ENCODE results near the gene CARD14.
A peak's percentile ranks its signal among the peaks of the same experiment; 100 is the strongest.

- TF ChIP-seq CTCF (conservative IDR thresholded peaks at IDR 0.05; ENCODE audit: low read depth in 2 of 2): 0 out of 4 replicates have a peak, but pooled peaks of 1 of the 2 experiments have one; percentile 6
- TF ChIP-seq POLR2AphosphoS5 (IDR thresholded peaks at IDR 0.05; ENCODE audit: low read depth): no peak
- TF ChIP-seq EZH2 (IDR thresholded peaks at IDR 0.05; ENCODE audit: low read depth, unreplicated experiment): no peak
- TF ChIP-seq ETS1 (IDR thresholded peaks at IDR 0.05): no peak
- TF ChIP-seq, protein P1, sequence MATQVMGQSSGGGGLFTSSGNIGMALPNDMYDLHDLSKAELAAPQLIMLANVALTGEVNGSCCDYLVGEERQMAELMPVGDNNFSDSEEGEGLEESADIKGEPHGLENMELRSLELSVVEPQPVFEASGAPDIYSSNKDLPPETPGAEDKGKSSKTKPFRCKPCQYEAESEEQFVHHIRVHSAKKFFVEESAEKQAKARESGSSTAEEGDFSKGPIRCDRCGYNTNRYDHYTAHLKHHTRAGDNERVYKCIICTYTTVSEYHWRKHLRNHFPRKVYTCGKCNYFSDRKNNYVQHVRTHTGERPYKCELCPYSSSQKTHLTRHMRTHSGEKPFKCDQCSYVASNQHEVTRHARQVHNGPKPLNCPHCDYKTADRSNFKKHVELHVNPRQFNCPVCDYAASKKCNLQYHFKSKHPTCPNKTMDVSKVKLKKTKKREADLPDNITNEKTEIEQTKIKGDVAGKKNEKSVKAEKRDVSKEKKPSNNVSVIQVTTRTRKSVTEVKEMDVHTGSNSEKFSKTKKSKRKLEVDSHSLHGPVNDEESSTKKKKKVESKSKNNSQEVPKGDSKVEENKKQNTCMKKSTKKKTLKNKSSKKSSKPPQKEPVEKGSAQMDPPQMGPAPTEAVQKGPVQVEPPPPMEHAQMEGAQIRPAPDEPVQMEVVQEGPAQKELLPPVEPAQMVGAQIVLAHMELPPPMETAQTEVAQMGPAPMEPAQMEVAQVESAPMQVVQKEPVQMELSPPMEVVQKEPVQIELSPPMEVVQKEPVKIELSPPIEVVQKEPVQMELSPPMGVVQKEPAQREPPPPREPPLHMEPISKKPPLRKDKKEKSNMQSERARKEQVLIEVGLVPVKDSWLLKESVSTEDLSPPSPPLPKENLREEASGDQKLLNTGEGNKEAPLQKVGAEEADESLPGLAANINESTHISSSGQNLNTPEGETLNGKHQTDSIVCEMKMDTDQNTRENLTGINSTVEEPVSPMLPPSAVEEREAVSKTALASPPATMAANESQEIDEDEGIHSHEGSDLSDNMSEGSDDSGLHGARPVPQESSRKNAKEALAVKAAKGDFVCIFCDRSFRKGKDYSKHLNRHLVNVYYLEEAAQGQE (IDR thresholded peaks at IDR 0.05; ENCODE audit: unreplicated experiment): no peak
- TF ChIP-seq CREB1 (CRISPR knock-in tag; IDR thresholded peaks at IDR 0.05; ENCODE audit: low read depth): no peak
- TF ChIP-seq NANOG (IDR thresholded peaks at IDR 0.05; ENCODE audit: borderline replicate concordance): no peak
- no peak for TF ChIP-seq EZH2phosphoT487 (IDR thresholded peaks at IDR 0.05; ENCODE audit: unreplicated experiment)
- no peak for TF ChIP-seq ZNF331 (CRISPR knock-in tag; IDR thresholded peaks at IDR 0.05; ENCODE audit: low read depth)
- TF ChIP-seq JUNB (IDR thresholded peaks at IDR 0.05; ENCODE audit: unreplicated experiment): no peak
- TF ChIP-seq STAT1 (IDR thresholded peaks at IDR 0.05; ENCODE audit: unreplicated experiment): no peak
- no peak for TF ChIP-seq ZNF462 (CRISPR knock-in tag; IDR thresholded peaks at IDR 0.05)
Observed at GRCh38 chr17:80185968-80186367, 16.1 kb downstream of the CARD14 start.
